ENCODE measurements around the gene CNTN4. TPM values are rescaled to one million over a fixed set of nuclear protein-coding genes. Genes with fewer than 3 reads are reported as not detected.

CNTN4 gene
- total and polyA plus RNA-seq, 2 donors (not counting 3 experiments of a cell fraction or from before 2014, with no cell fraction given) = not detected

GRCh38 chr3:2375376-2375775 lies 276.7 kb downstream of the CNTN4 start:
- H3K27ac ChIP-seq (ENCODE audit: insufficient read depth, low read depth, low read length) = no peak overlapping the region
- no peak overlapping the region for H3K9ac ChIP-seq (replicated peaks; ENCODE audit: extremely low read depth, insufficient read depth, low read length)
- no TSS peak for BruUV-seq (replicated peaks)
- no peaks in the 10 kb centered on the region for H3K79me2 ChIP-seq (ENCODE audit: control insufficient read depth, insufficient read depth, low read length)
- no peak overlapping the region for H3K4me2 ChIP-seq (ENCODE audit: insufficient read depth, low read length)
- CTCF ChIA-PET = no interaction called here
- dilution Hi-C loops (cut with MboI; ENCODE audit: extremely low pct_ligation_motif_present, low sequenced_read_pairs) = no loop called here
- TF ChIP-seq POLR2AphosphoS5 (IDR thresholded peaks at IDR 0.05; ENCODE audit: insufficient read depth, low read depth, low read length) (no peak), POLR2A (IDR thresholded peaks at IDR 0.05; ENCODE audit: low read depth, low read length) (no peak), MYC (IDR thresholded peaks at IDR 0.05; ENCODE audit: low read depth, low read length) (no peak), FOS (IDR thresholded peaks at IDR 0.05; ENCODE audit: borderline replicate concordance, insufficient read depth, low read length) (no peak), JUN (IDR thresholded peaks at IDR 0.05; ENCODE audit: borderline replicate concordance, insufficient read depth, insufficient read length, low read depth) (no peak), CTCF (IDR thresholded peaks at IDR 0.05; ENCODE audit: extremely low read depth in 1 of 2, insufficient read depth in 1 of 2, low read depth in 1 of 2, low read length in 2 of 2) (no peak), GATA2 (IDR thresholded peaks at IDR 0.05; ENCODE audit: insufficient read depth, insufficient read length, low read depth, low read length) (no peak), MAX (IDR thresholded peaks at IDR 0.05; ENCODE audit: insufficient read depth, insufficient read length) (no peak), EZH2 (IDR thresholded peaks at IDR 0.05; ENCODE audit: borderline replicate concordance, low read depth, low read length, severe bottlenecking) (no peak)
- H3K9me3 ChIP-seq (replicated peaks; ENCODE audit: control insufficient read depth, insufficient read depth, low read length) = no peaks in the 10 kb centered on the region
- H2AFZ ChIP-seq (ENCODE audit: low read depth, low read length) = no peak overlapping the region
- no peaks in the 10 kb centered on the region for H3K9me1 ChIP-seq (replicated peaks; ENCODE audit: control insufficient read depth, extremely low read depth, insufficient read depth, low read length)
- H3K36me3 ChIP-seq (ENCODE audit: control insufficient read depth in 2 of 2, extremely low read depth in 1 of 2, insufficient read depth in 2 of 2, low read length in 2 of 2) = no peaks in the 10 kb centered on the region
- intact Hi-C loops (cut with micrococcal nuclease) = no loop called here
- no peak for DNase-seq (ENCODE audit: low read depth, low spot score)
- no peak for FAIRE-seq
- H4K20me1 ChIP-seq (replicated peaks; ENCODE audit: control insufficient read depth, extremely low read depth, insufficient read depth, low read length) = no peaks in the 10 kb centered on the region
- H3K4me1 ChIP-seq (ENCODE audit: control insufficient read depth, extremely low read depth, insufficient read depth, low read length) = no peaks in the 10 kb centered on the region
- no peaks in the 10 kb centered on the region for H3K27me3 ChIP-seq (ENCODE audit: control insufficient read depth in 2 of 2, insufficient read depth in 2 of 2, low read length in 2 of 2)
- POLR2A ChIA-PET = no interaction called here
- H3K4me3 ChIP-seq (replicated peaks in 1 of 3; ENCODE audit: insufficient read depth in 1 of 3, low read depth in 1 of 3, low read length in 3 of 3) = no peak overlapping the region

Measured in endothelial cell of umbilical vein (primary cell).